CD14-positive monocyte (primary cell): ENCODE measurements around the gene UNC5C. TPM values are rescaled to one million over a fixed set of nuclear protein-coding genes. Genes with fewer than 3 reads are reported as not detected.

ENCODE experiments used
- DNase-seq, 3 donors: peaks; one replicate each; pipeline ENCODE4 v3.0.0-alpha.2; 2011 to 2022
- H2AFZ ChIP-seq: 2 replicates; pipeline ENCODE4 v1.6.0; 2012; ENCODE audit warnings: mild to moderate bottlenecking, low read depth, low read length, inconsistent platforms; ENCODE audit not compliant: insufficient read depth, poor library complexity, severe bottlenecking
- H3K27ac ChIP-seq, 2 donors: 1 replicate in 1 of 2; 2 replicates in 1 of 2; pipeline ENCODE4 v1.5.1; 2012 to 2013; ENCODE audit warnings: low read length in 2 of 2, control low read depth in 1 of 2, inconsistent platforms in 1 of 2, low read depth in 1 of 2, mild to moderate bottlenecking in 1 of 2
- H3K27me3 ChIP-seq, 2 donors: one replicate each; pipeline versions ENCODE4 v1.6.0 to v1.6.1; 2011 to 2013; ENCODE audit warnings: low read length in 2 of 2; ENCODE audit not compliant: control insufficient read depth in 2 of 2, insufficient read depth in 2 of 2
- H3K36me3 ChIP-seq, 2 donors: replicated peaks in 1 of 2; 1 replicate in 1 of 2; 2 replicates in 1 of 2; pipeline versions ENCODE4 v1.5.1 to v1.6.1; 2012 to 2013; ENCODE audit warnings: low read length in 2 of 2, control low read depth in 1 of 2, inconsistent platforms in 1 of 2, mild to moderate bottlenecking in 1 of 2; ENCODE audit not compliant: insufficient read depth in 2 of 2, control insufficient read depth in 1 of 2
- H3K4me1 ChIP-seq, 2 donors: 1 replicate in 1 of 2; 2 replicates in 1 of 2; pipeline versions ENCODE4 v1.5.1 to v1.6.1; 2012 to 2013; ENCODE audit warnings: low read length in 2 of 2, control low read depth in 1 of 2, inconsistent platforms in 1 of 2, mild to moderate bottlenecking in 1 of 2, moderate library complexity in 1 of 2; ENCODE audit not compliant: insufficient read depth in 2 of 2, control insufficient read depth in 1 of 2
- H3K4me2 ChIP-seq: replicated peaks from 2 replicates; pipeline ENCODE3; 2012; ENCODE audit warnings: low read length, moderate library complexity, mild to moderate bottlenecking; ENCODE audit not compliant: poor library complexity, severe bottlenecking; ENCODE audit errors: extremely low read depth
- H3K4me3 ChIP-seq, 3 experiments: fragments of 200-600 bp in 1 of 3; sonication (generic) in 1 of 3; replicated peaks in 1 of 3; 1 replicate in 2 of 3; 2 replicates in 1 of 3; pipeline ENCODE4 v1.5.1; 2011 to 2013; ENCODE audit warnings: low read length in 3 of 3, mild to moderate bottlenecking in 3 of 3, control low read depth in 2 of 3, low read depth in 2 of 3, inconsistent platforms in 1 of 3, moderate library complexity in 1 of 3
- H3K79me2 ChIP-seq: 2 replicates; pipeline ENCODE4 v1.6.0; 2012; ENCODE audit warnings: mild to moderate bottlenecking, control low read depth, inconsistent platforms, low read length, moderate library complexity; ENCODE audit not compliant: insufficient read depth
- H3K9ac ChIP-seq: 2 replicates; pipeline ENCODE4 v1.6.0; 2017; ENCODE audit warnings: low read length, mild to moderate bottlenecking; ENCODE audit not compliant: insufficient read depth, poor library complexity, severe bottlenecking
- H3K9me3 ChIP-seq, 2 donors: replicated peaks in 1 of 2; 1 replicate in 1 of 2; 2 replicates in 1 of 2; pipeline versions ENCODE4 v1.5.1 to v1.6.1; 2012 to 2013; ENCODE audit warnings: low read length in 2 of 2, control low read depth in 1 of 2; ENCODE audit not compliant: control insufficient read depth in 1 of 2, insufficient read depth in 1 of 2
- H4K20me1 ChIP-seq: 2 replicates; pipeline ENCODE4 v1.6.0; 2012; ENCODE audit warnings: mild to moderate bottlenecking, low read length, control low read depth, moderate library complexity; ENCODE audit not compliant: insufficient read depth
- H3K27ac Mint-ChIP-seq, 7 donors: one replicate each; pipeline ENCODE4 v1.8.0; 2020; ENCODE audit warnings: mild to moderate bottlenecking in 7 of 7, mixed read lengths in 7 of 7, moderate library complexity in 6 of 7, inconsistent platforms in 2 of 7
- H3K27me3 Mint-ChIP-seq, 3 donors: one replicate each; pipeline ENCODE4 v1.8.0; 2021 to 2022; ENCODE audit warnings: low read depth in 3 of 3, mild to moderate bottlenecking in 3 of 3, mixed read lengths in 3 of 3, moderate library complexity in 3 of 3, inconsistent platforms in 1 of 3
- H3K36me3 Mint-ChIP-seq, 2 donors: one replicate each; pipeline ENCODE4 v1.8.0; 2020; ENCODE audit warnings: mixed read lengths in 2 of 2, inconsistent platforms in 1 of 2, mild to moderate bottlenecking in 1 of 2
- H3K4me1 Mint-ChIP-seq: one replicate; pipeline ENCODE4 v1.8.0; 2020; ENCODE audit warnings: mild to moderate bottlenecking, mixed read lengths
- H3K4me3 Mint-ChIP-seq, 2 donors: one replicate each; pipeline ENCODE4 v1.8.0; 2020; ENCODE audit warnings: mild to moderate bottlenecking in 2 of 2, mixed read lengths in 2 of 2, moderate library complexity in 1 of 2
- H3K9me3 Mint-ChIP-seq, 7 donors: one replicate each; pipeline ENCODE4 v1.8.0; 2020 to 2022; ENCODE audit warnings: mixed read lengths in 7 of 7, mild to moderate bottlenecking in 6 of 7, moderate library complexity in 6 of 7, inconsistent platforms in 2 of 7
- CTCF ChIP-seq: fragments of 200-600 bp; IDR thresholded peaks from one replicate; pipeline ENCODE4 v1.8.0; 2022; ENCODE audit warnings: antibody characterized with exemption, mild to moderate bottlenecking
- WGBS: methylation state at CpG from one replicate; pipeline ENCODE4 v1.1.5; 2013; ENCODE audit warnings: missing lambda C conversion rate; ENCODE audit not compliant: insufficient coverage; 5-methylcytosine and 5-hydroxymethylcytosine counted together
- intact Hi-C, 2 donors: fragments of 100-400 bp; cut with micrococcal nuclease; formaldehyde crosslinking; loops; one replicate each; pipeline versions ENCODE4 v1.15.0 to v1.15.1; 2023
- polyA plus RNA-seq, 3 donors: library from polyadenylated mRNA; depleted of rRNA in 1 of 3; unstranded in 2 of 3; stranded (reverse) in 1 of 3; fragments of 300-500 nt in 2 of 3; fragments of >200 nt in 1 of 3; fragmentation: Illumina TruSeq in 2 of 3; gene quantifications; 1 replicate in 2 of 3; 2 replicates in 1 of 3; pipeline ENCODE4 v1.2.3, GENCODE V29; 2012 to 2021

The UNC5C gene
- polyA plus RNA-seq, 3 donors, result 0.03 TPM; not detected in 2

GRCh38 chr4:95429416-95429815 lies 119.4 kb downstream of the UNC5C start:
- no peak for DNase-seq
- no peak overlapping the region for H3K27ac Mint-ChIP-seq
- H3K4me2 ChIP-seq, result no peak overlapping the region
- H3K4me3 ChIP-seq, result no peak overlapping the region
- H3K9me3 Mint-ChIP-seq, result peaks cover 0 to 6% (median 4%) of the 10 kb centered on the region in 7 donors
- no peaks in the 10 kb centered on the region for H3K36me3 Mint-ChIP-seq
- H3K36me3 ChIP-seq, result no peaks in the 10 kb centered on the region
- no peak overlapping the region for H3K27ac ChIP-seq
- no peak for TF ChIP-seq CTCF
- no peak overlapping the region for H2AFZ ChIP-seq
- H3K27me3 Mint-ChIP-seq, result no peaks in the 10 kb centered on the region
- H4K20me1 ChIP-seq, result no peaks in the 10 kb centered on the region
- H3K27me3 ChIP-seq, result no peaks in the 10 kb centered on the region
- no peaks in the 10 kb centered on the region for H3K79me2 ChIP-seq
- H3K4me3 Mint-ChIP-seq, result no peak overlapping the region
- WGBS, result 100% methylated on average over 2 of the region's 3 CpGs
- H3K4me1 Mint-ChIP-seq, result no peaks in the 10 kb centered on the region
- no peaks in the 10 kb centered on the region for H3K4me1 ChIP-seq
- H3K9ac ChIP-seq, result no peak overlapping the region
- no peaks in the 10 kb centered on the region for H3K9me3 ChIP-seq
- intact Hi-C loops, result no loop called here

DNA sequence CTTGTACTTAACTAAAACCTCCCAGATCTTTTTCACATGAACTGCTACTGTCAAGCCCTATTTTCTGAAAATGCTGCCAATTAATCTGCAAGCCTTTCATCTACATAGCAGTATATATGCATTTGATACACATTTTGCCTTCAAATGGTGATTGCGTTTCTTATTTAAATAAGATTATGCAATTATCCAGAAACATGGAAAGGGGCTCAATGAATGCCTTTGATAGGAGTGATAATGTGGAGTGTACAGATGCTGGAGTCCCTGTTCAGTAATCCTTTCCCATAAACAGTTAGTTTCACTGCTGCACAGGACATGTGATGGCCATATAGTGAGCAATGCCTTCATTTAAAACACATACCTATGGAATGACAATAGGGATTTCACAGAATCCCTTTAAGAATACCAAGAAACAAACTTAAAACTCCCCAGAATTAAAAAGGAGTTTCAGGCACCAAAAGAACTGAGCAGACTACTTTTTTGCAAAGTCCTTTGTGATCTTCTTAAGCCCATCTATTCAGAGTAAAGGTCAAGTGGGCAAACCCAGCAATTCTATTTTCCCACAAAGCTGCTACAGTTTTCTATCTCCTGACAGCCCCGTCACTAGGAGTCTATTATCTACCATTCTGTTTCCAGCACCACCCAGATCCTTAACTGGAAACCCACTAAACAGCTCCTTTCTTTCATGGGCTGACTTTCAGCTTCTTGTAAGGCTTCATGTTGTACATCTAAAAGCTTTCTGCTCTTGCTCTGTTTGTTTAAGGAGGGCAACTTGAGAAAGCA lies 120.3 kb downstream of the UNC5C start:
- no peak for TF ChIP-seq CTCF
- WGBS, result no CpG with 5 or more reads among the region's 2 CpGs

More for the DNA sequence above, 120.3 kb downstream of the UNC5C start:
- Histone ChIP-seq H3K79me2 (no peaks in the 10 kb centered on the region), H3K4me2 (no peak overlapping the region), H3K4me1 (no peaks in the 10 kb centered on the region), H4K20me1 (no peaks in the 10 kb centered on the region), H3K9me3 (no peaks in the 10 kb centered on the region), H2AFZ (no peak overlapping the region), H3K27ac (no peak overlapping the region), H3K36me3 (no peaks in the 10 kb centered on the region), H3K9ac (no peak overlapping the region), H3K27me3 (no peaks in the 10 kb centered on the region), H3K4me3 (no peak overlapping the region)
- no peak overlapping the region for H3K4me3 Mint-ChIP-seq
- H3K36me3 Mint-ChIP-seq, result no peaks in the 10 kb centered on the region
- H3K27ac Mint-ChIP-seq, result no peak overlapping the region
- no peaks in the 10 kb centered on the region for H3K4me1 Mint-ChIP-seq
- intact Hi-C loops, result no loop called here
- H3K27me3 Mint-ChIP-seq, result no peaks in the 10 kb centered on the region
- H3K9me3 Mint-ChIP-seq, result peaks cover 0 to 6% (median 4%) of the 10 kb centered on the region in 7 donors
- DNase-seq, result no peak
